GM23248 (cell line): Measurements from ENCODE around the gene TPRG1L.

Experiments
- EZH2 ChIP-seq: fragments of 200-600 bp; sonication (generic); IDR thresholded peaks from 2 replicates; pipeline ENCODE4 v1.6.1; 2018; ENCODE audit warnings: antibody characterized with exemption, mild to moderate bottlenecking; ENCODE audit not compliant: insufficient read depth, poor library complexity, severe bottlenecking
- EZH2phosphoT487 ChIP-seq: fragments of 200-600 bp; sonication (generic); IDR thresholded peaks from 2 replicates; pipeline ENCODE4 v1.6.1; 2018; ENCODE audit warnings: antibody characterized with exemption, moderate library complexity, mild to moderate bottlenecking, low read depth; ENCODE audit not compliant: insufficient read depth

DNA sequence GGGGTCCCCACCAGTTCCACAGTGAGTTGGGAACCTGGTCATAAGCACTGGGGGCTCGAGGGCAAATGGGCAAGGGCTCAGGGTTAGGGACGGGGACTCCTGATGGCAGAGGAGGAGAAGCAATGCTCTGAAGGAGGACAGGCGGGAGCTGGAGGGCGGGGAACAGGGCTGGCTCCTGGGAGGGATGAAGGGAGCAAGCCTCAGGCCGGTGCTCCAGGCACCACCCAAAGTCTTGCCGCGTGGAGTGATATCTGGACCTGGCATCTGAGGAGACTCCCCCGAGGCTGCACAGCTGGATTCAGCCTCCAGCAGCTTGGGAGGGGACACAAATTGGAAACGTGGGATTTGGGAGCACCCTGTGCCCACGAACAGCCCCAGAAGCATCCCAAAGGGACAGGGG, 24.5 kb upstream of the TPRG1L start:
- no peak for TF ChIP-seq EZH2
- TF ChIP-seq EZH2phosphoT487, result no peak
